WI38 (cell line): ENCODE data around the gene SIRT2.

ENCODE experiments used
- H3K4me3 ChIP-seq: 2 replicates; pipeline ENCODE4 v1.5.1; 2011; ENCODE audit warnings: low read depth, mild to moderate bottlenecking, control low read depth, low read length
- CTCF ChIP-seq: IDR thresholded peaks from 2 replicates; pipeline ENCODE4 v1.5.1; 2012; ENCODE audit warnings: low read depth, mild to moderate bottlenecking, control low read depth, low read length

SIRT2 gene

GRCh38 chr19:38918526-38918925 lies 19.1 kb upstream of the SIRT2 start:
- TF ChIP-seq CTCF, result no peak

GRCh38 chr19:38917921-38918491 lies 18.6 kb upstream of the SIRT2 start:
- TF ChIP-seq CTCF, result no peak
- H3K4me3 ChIP-seq, result no peak overlapping the region

More at GRCh38 chr19:38918526-38918925, 19.1 kb upstream of the SIRT2 start:
- no peak overlapping the region for H3K4me3 ChIP-seq

GRCh38 chr19:38917516-38917915 lies 18.1 kb upstream of the SIRT2 start:
- H3K4me3 ChIP-seq, result no peak overlapping the region
- no peak for TF ChIP-seq CTCF

- TF ChIP-seq CTCF, result no peak
- H3K4me3 ChIP-seq, result no peak overlapping the region
These were observed 16.2 kb upstream of the SIRT2 start for GRCh38 chr19:38915329-38916321.

- TF ChIP-seq CTCF, result no peak
- H3K4me3 ChIP-seq, result no peak overlapping the region
These were observed 14.5 kb upstream of the SIRT2 start for GRCh38 chr19:38913958-38914357.

- no peak for TF ChIP-seq CTCF
- no peak overlapping the region for H3K4me3 ChIP-seq
These were observed 13.4 kb upstream of the SIRT2 start for GRCh38 chr19:38912600-38913514.
